ENCODE measurements around the gene LITAF.

LITAF gene

GRCh38 chr16:11632455-11632939 is 45.8 kb upstream of the LITAF start:
- in situ Hi-C loops (cut with HindIII; ENCODE audit: low sequenced_read_pairs), result no loop called here
- peak; percentile 41 for DNase-seq (ENCODE audit: low read depth, low spot score)
- no peak overlapping the region for H3K4me3 ChIP-seq (ENCODE audit: low read depth, low read length)
- TF ChIP-seq CTCF (IDR thresholded peaks at IDR 0.05; ENCODE audit: low read depth, low read length), result no peak

- no peak for TF ChIP-seq CTCF (IDR thresholded peaks at IDR 0.05; ENCODE audit: low read depth, low read length)
- H3K4me3 ChIP-seq (ENCODE audit: low read depth, low read length), result no peak overlapping the region
- in situ Hi-C loops (cut with HindIII; ENCODE audit: low sequenced_read_pairs), result no loop called here
- DNase-seq (ENCODE audit: low read depth, low spot score), result no peak
Measured at GRCh38 chr16:11631214-11631613, 44.5 kb upstream of the LITAF start.

GRCh38 chr16:11630768-11631056 is 44.0 kb upstream of the LITAF start:
- no peak for TF ChIP-seq CTCF (IDR thresholded peaks at IDR 0.05; ENCODE audit: low read depth, low read length)
- H3K4me3 ChIP-seq (ENCODE audit: low read depth, low read length), result no peak overlapping the region
- in situ Hi-C loops (cut with HindIII; ENCODE audit: low sequenced_read_pairs), result no loop called here
- DNase-seq (ENCODE audit: low read depth, low spot score), result no peak

- in situ Hi-C loops (cut with HindIII; ENCODE audit: low sequenced_read_pairs), result no loop called here
- TF ChIP-seq CTCF (IDR thresholded peaks at IDR 0.05; ENCODE audit: low read depth, low read length), result no peak
- no peak for DNase-seq (ENCODE audit: low read depth, low spot score)
- H3K4me3 ChIP-seq (ENCODE audit: low read depth, low read length), result no peak overlapping the region
Measured at GRCh38 chr16:11630046-11630767, 43.5 kb upstream of the LITAF start.

GRCh38 chr16:11629071-11630030 is 42.6 kb upstream of the LITAF start:
- DNase-seq (ENCODE audit: low read depth, low spot score), result peak; percentile 49
- TF ChIP-seq CTCF (IDR thresholded peaks at IDR 0.05; ENCODE audit: low read depth, low read length), result no peak
- in situ Hi-C loops (cut with HindIII; ENCODE audit: low sequenced_read_pairs), result no loop called here
- H3K4me3 ChIP-seq (ENCODE audit: low read depth, low read length), result no peak overlapping the region

- TF ChIP-seq CTCF (IDR thresholded peaks at IDR 0.05; ENCODE audit: low read depth, low read length), result no peak
- no peak for DNase-seq (ENCODE audit: low read depth, low spot score)
- H3K4me3 ChIP-seq (ENCODE audit: low read depth, low read length), result no peak overlapping the region
- in situ Hi-C loops (cut with HindIII; ENCODE audit: low sequenced_read_pairs), result no loop called here
Measured at GRCh38 chr16:11627822-11628457, 41.2 kb upstream of the LITAF start.

All from astrocyte of the spinal cord (primary cell).